Measurements from ENCODE around the gene ACTL7B. TPM values are rescaled to one million over a fixed set of nuclear protein-coding genes. Genes with fewer than 3 reads are reported as not detected.

ACTL7B gene
- polyA plus RNA-seq, 3 donors, result 0.05 TPM; not detected in 2

DNA sequence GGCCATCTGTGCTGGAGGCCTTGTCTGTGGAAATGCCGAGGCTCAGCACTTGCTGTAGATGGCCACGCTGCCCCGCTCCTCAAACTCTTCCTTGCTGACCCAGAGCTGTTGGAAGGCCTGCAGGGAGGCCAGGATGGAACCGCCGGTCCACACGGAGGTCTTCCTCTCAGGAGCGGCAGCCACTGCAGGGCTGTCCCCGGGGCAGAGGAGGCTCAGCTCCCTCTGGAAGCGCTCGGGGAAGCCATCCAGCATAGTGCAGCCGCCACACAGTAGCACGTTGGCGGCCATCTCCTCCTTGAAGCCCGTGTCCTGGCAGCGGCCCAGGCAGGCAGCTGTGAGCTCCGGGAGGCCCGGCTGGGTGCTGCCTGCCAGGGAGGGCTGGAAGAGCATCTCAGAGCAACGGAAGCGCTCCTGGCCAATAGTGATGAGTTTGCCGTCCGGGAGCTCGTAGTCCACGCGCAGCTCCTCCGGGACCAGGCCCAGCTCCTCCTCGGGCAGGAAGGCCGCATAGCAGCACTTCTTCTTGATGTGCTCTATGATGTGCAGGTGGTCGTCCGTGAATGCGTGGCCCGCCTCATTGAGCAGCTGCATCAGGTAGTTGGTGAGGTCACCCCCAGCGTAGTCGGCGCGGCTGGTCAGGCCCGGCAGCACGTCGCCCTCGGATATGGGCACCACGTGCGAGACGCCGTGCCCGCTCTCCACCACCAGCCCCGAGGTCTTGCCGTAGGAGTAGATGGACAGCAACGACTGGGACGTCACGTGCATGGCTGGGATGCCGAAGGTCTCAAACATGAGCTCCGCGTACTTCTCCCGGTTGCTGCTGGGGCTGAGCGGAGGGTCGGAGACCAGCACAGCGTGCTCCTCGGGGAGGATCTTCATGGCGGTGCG is 901 bp downstream of the ACTL7B start:
- TF ChIP-seq CTCF (IDR thresholded peaks at IDR 0.05), result no peak
- H3K4me1 Mint-ChIP-seq, result peaks cover 13% of the 10 kb centered on the region
- no peak overlapping the region for H3K9ac ChIP-seq (ENCODE audit: insufficient read depth, low read length, poor library complexity, severe bottlenecking)
- peaks cover 0 to 5% (median 5%) of the 10 kb centered on the region in 3 donors for H3K27me3 Mint-ChIP-seq (ENCODE audit: low read depth in 3 of 3)
- H2AFZ ChIP-seq (ENCODE audit: insufficient read depth, low read depth, low read length, poor library complexity, severe bottlenecking), result no peak overlapping the region
- no peak overlapping the region for H3K4me2 ChIP-seq (replicated peaks; ENCODE audit: extremely low read depth, low read length, poor library complexity, severe bottlenecking)
- H3K79me2 ChIP-seq (ENCODE audit: insufficient read depth, low read length), result no peaks in the 10 kb centered on the region
- no peaks in the 10 kb centered on the region for H4K20me1 ChIP-seq (ENCODE audit: insufficient read depth, low read length)
- intact Hi-C loops (cut with micrococcal nuclease), result no loop called here
- no peak overlapping the region for H3K4me3 Mint-ChIP-seq
- no peaks in the 10 kb centered on the region for H3K36me3 ChIP-seq (replicated peaks in 1 of 2; ENCODE audit: control insufficient read depth in 1 of 2, insufficient read depth in 2 of 2, low read length in 2 of 2)
- H3K27me3 ChIP-seq (ENCODE audit: control insufficient read depth in 2 of 2, insufficient read depth in 2 of 2, low read length in 2 of 2), result peaks cover 0 to 3% of the 10 kb centered on the region in 2 donors
- DNase-seq, result no peak
- H3K36me3 Mint-ChIP-seq, result no peaks in the 10 kb centered on the region
- no peaks in the 10 kb centered on the region for H3K9me3 ChIP-seq (replicated peaks in 1 of 2; ENCODE audit: control insufficient read depth in 1 of 2, insufficient read depth in 1 of 2, low read length in 2 of 2)
- peaks cover 0 to 3% of the 10 kb centered on the region in 2 donors for H3K4me1 ChIP-seq (ENCODE audit: control insufficient read depth in 1 of 2, insufficient read depth in 2 of 2, low read length in 2 of 2)
- WGBS (ENCODE audit: insufficient coverage), result 97% methylated on average over 59 of the region's 59 CpGs
- no peak overlapping the region for H3K4me3 ChIP-seq (replicated peaks in 1 of 3; ENCODE audit: low read depth in 2 of 3, low read length in 3 of 3)
- peaks cover 0 to 2% (median 0%) of the 10 kb centered on the region in 7 donors for H3K9me3 Mint-ChIP-seq
- no peak overlapping the region for H3K27ac ChIP-seq (ENCODE audit: low read depth in 1 of 2, low read length in 2 of 2)
- H3K27ac Mint-ChIP-seq, result no peak overlapping the region

GRCh38 chr9:108854094-108854493 is 1.7 kb downstream of the ACTL7B start:
- Histone ChIP-seq H3K4me1 (ENCODE audit: control insufficient read depth in 1 of 2, insufficient read depth in 2 of 2, low read length in 2 of 2) (peaks cover 0 to 3% of the 10 kb centered on the region in 2 donors), H4K20me1 (ENCODE audit: insufficient read depth, low read length) (no peaks in the 10 kb centered on the region), H3K9me3 (replicated peaks in 1 of 2; ENCODE audit: control insufficient read depth in 1 of 2, insufficient read depth in 1 of 2, low read length in 2 of 2) (no peaks in the 10 kb centered on the region), H3K27ac (ENCODE audit: low read depth in 1 of 2, low read length in 2 of 2) (no peak overlapping the region), H3K27me3 (ENCODE audit: control insufficient read depth in 2 of 2, insufficient read depth in 2 of 2, low read length in 2 of 2) (peaks cover 0 to 3% of the 10 kb centered on the region in 2 donors), H3K36me3 (replicated peaks in 1 of 2; ENCODE audit: control insufficient read depth in 1 of 2, insufficient read depth in 2 of 2, low read length in 2 of 2) (no peaks in the 10 kb centered on the region), H3K9ac (ENCODE audit: insufficient read depth, low read length, poor library complexity, severe bottlenecking) (no peak overlapping the region), H3K79me2 (ENCODE audit: insufficient read depth, low read length) (no peaks in the 10 kb centered on the region), H3K4me3 (replicated peaks in 1 of 3; ENCODE audit: low read depth in 2 of 3, low read length in 3 of 3) (no peak overlapping the region), H3K4me2 (replicated peaks; ENCODE audit: extremely low read depth, low read length, poor library complexity, severe bottlenecking) (no peak overlapping the region), H2AFZ (ENCODE audit: insufficient read depth, low read depth, low read length, poor library complexity, severe bottlenecking) (no peak overlapping the region)
- H3K36me3 Mint-ChIP-seq, result no peaks in the 10 kb centered on the region
- H3K4me1 Mint-ChIP-seq, result peaks cover 13% of the 10 kb centered on the region
- no peak overlapping the region for H3K4me3 Mint-ChIP-seq
- H3K27ac Mint-ChIP-seq, result no peak overlapping the region
- intact Hi-C loops (cut with micrococcal nuclease), result no loop called here
- no CpG with 5 or more reads among the region's 3 CpGs for WGBS (ENCODE audit: insufficient coverage)
- DNase-seq, result no peak
- peaks cover 0 to 5% (median 3%) of the 10 kb centered on the region in 3 donors for H3K27me3 Mint-ChIP-seq (ENCODE audit: low read depth in 3 of 3)
- no peak for TF ChIP-seq CTCF (IDR thresholded peaks at IDR 0.05)
- H3K9me3 Mint-ChIP-seq, result peaks cover 0 to 2% (median 0%) of the 10 kb centered on the region in 7 donors

Data from CD14-positive monocyte (primary cell).